WTC11 (cell line): Measurements from ENCODE around the gene TRIM13. TPM values are rescaled to one million over a fixed set of nuclear protein-coding genes. Genes with fewer than 3 reads are reported as not detected.

Experiments
- ATAC-seq: fragments of 200-7000 bp; cut with Tn5 transposase; 2 replicates; pipeline ENCODE4 v1.10.0; 2021; ENCODE audit warnings: mild to moderate bottlenecking, moderate library complexity
- CTCF ChIA-PET: fragments of 300-600 bp; sonication (Branson Sonifier 250); formaldehyde crosslinking; loops from one replicate; lab custom pipeline; 2021; ENCODE audit warnings: antibody characterized with exemption; lab: Charles Lee
- POLR2A ChIA-PET: fragments of 350-600 bp; sonication (Branson Sonifier 250); formaldehyde crosslinking; loops from one replicate; lab custom pipeline; 2021; ENCODE audit warnings: antibody characterized with exemption; lab: Charles Lee
- DNase-seq: peaks from one replicate; pipeline ENCODE4 v3.0.0; 2021; ENCODE audit warnings: low spot score
- H3K27ac Mint-ChIP-seq: 2 replicates; pipeline ENCODE4 v1.8.0; 2021; ENCODE audit warnings: mixed read lengths
- H3K27me3 Mint-ChIP-seq: 2 replicates; pipeline ENCODE4 v1.8.0; 2021; ENCODE audit warnings: low read depth, mild to moderate bottlenecking, moderate library complexity, mixed read lengths
- H3K36me3 Mint-ChIP-seq: 2 replicates; pipeline ENCODE4 v1.8.0; 2021; ENCODE audit warnings: mixed read lengths
- H3K4me1 Mint-ChIP-seq: 2 replicates; pipeline ENCODE4 v1.8.0; 2022; ENCODE audit warnings: mixed read lengths
- H3K4me3 Mint-ChIP-seq: 2 replicates; pipeline ENCODE4 v1.8.0; 2021; ENCODE audit warnings: mild to moderate bottlenecking, moderate library complexity, mixed read lengths
- H3K9me3 Mint-ChIP-seq: 2 replicates; pipeline ENCODE4 v1.8.0; 2021; ENCODE audit warnings: mixed read lengths
- AR ChIP-seq: fragments of 250-450 bp; sonication (Bioruptor Pico); IDR thresholded peaks from 2 replicates; pipeline ENCODE4 v1.9.0; 2021; ENCODE audit warnings: mild to moderate bottlenecking
- ATF1 ChIP-seq: sonication (generic); formaldehyde crosslinking; IDR thresholded peaks from 2 replicates; pipeline ENCODE4 v1.8.1; 2023; ENCODE audit warnings: mild to moderate bottlenecking, moderate library complexity, missing genetic modification reagents
- CBFB ChIP-seq: sonication (generic); formaldehyde crosslinking; IDR thresholded peaks from 2 replicates; pipeline ENCODE4 v1.8.1; 2022; ENCODE audit warnings: mild to moderate bottlenecking, low read depth, missing genetic modification reagents
- E2F4 ChIP-seq: sonication (generic); formaldehyde crosslinking; IDR thresholded peaks from 2 replicates; pipeline ENCODE4 v1.8.1; 2022; ENCODE audit warnings: low read depth, mild to moderate bottlenecking, moderate library complexity, missing genetic modification reagents, borderline replicate concordance
- FOXP4 ChIP-seq: sonication (generic); formaldehyde crosslinking; IDR thresholded peaks from 2 replicates; pipeline ENCODE4 v1.8.0; 2022; ENCODE audit warnings: mild to moderate bottlenecking, missing genetic modification reagents
- GRHL2 ChIP-seq: fragments of 250-450 bp; sonication (Bioruptor Pico); IDR thresholded peaks from 2 replicates; pipeline ENCODE4 v1.8.0; 2022; ENCODE audit warnings: mild to moderate bottlenecking, moderate library complexity; ENCODE audit not compliant: insufficient replicate concordance, severe bottlenecking
- HMGA2 ChIP-seq: fragments of 250-450 bp; sonication (Bioruptor Pico); IDR thresholded peaks from 2 replicates; pipeline ENCODE4 v1.4.0; 2021; ENCODE audit warnings: mild to moderate bottlenecking, moderate library complexity
- HMGXB4 ChIP-seq: sonication (generic); formaldehyde crosslinking; IDR thresholded peaks from 2 replicates; pipeline ENCODE4 v1.8.1; 2023; ENCODE audit warnings: mild to moderate bottlenecking, moderate library complexity, missing genetic modification reagents
- IRF2 ChIP-seq: sonication (generic); formaldehyde crosslinking; IDR thresholded peaks from 2 replicates; pipeline ENCODE4 v1.8.0; 2022; ENCODE audit warnings: low read depth, missing genetic modification reagents, borderline replicate concordance
- MYBL2 ChIP-seq: sonication (generic); formaldehyde crosslinking; IDR thresholded peaks from 2 replicates; pipeline ENCODE4 v1.8.1; 2023; ENCODE audit warnings: mild to moderate bottlenecking, moderate library complexity, missing genetic modification reagents
- NFATC4 ChIP-seq: fragments of 250-450 bp; sonication (Bioruptor Pico); IDR thresholded peaks from 2 replicates; pipeline ENCODE4 v1.9.0; 2021; ENCODE audit warnings: mild to moderate bottlenecking
- NFYB ChIP-seq: sonication (generic); formaldehyde crosslinking; conservative IDR thresholded peaks from 2 replicates; pipeline ENCODE4 v1.8.0; 2022; ENCODE audit warnings: low read depth, missing genetic modification reagents
- PREB ChIP-seq: sonication (generic); formaldehyde crosslinking; IDR thresholded peaks from 2 replicates; pipeline ENCODE4 v1.8.1; 2022; ENCODE audit warnings: mild to moderate bottlenecking, missing genetic modification reagents, moderate library complexity, borderline replicate concordance
- TP53 ChIP-seq: sonication (generic); formaldehyde crosslinking; IDR thresholded peaks from 2 replicates; pipeline ENCODE4 v1.8.1; 2023; ENCODE audit warnings: mild to moderate bottlenecking, missing genetic modification reagents
- ZBTB21 ChIP-seq: sonication (generic); formaldehyde crosslinking; IDR thresholded peaks from 2 replicates; pipeline ENCODE4 v1.8.1; 2023; ENCODE audit warnings: mild to moderate bottlenecking, missing genetic modification reagents, borderline replicate concordance
- ZNF232 ChIP-seq: sonication (generic); formaldehyde crosslinking; IDR thresholded peaks from 2 replicates; pipeline ENCODE4 v1.8.0; 2022; ENCODE audit warnings: mild to moderate bottlenecking, missing genetic modification reagents
- ZNF263 ChIP-seq: sonication (generic); formaldehyde crosslinking; IDR thresholded peaks from 2 replicates; pipeline ENCODE4 v1.8.1; 2022; ENCODE audit warnings: low read depth, mild to moderate bottlenecking, moderate library complexity, missing genetic modification reagents
- total RNA-seq: library from RNA; stranded (reverse); gene quantifications from 3 replicates; pipeline ENCODE4 v1.2.3, GENCODE V29; 2021
- TF ChIP-seq, protein P1 (sequence below): sonication (generic); formaldehyde crosslinking; IDR thresholded peaks from 2 replicates; pipeline ENCODE4 v1.8.1; 2023; ENCODE audit warnings: mild to moderate bottlenecking, missing genetic modification reagents
- TF ChIP-seq, protein P2 (sequence below): fragments of 250-450 bp; sonication (Bioruptor Pico); IDR thresholded peaks from 2 replicates; pipeline ENCODE4 v1.9.0; 2021; ENCODE audit warnings: mild to moderate bottlenecking, borderline replicate concordance

Gene TRIM13
- total RNA-seq, 1 experiment from 2014 or later: 27.5 TPM

DNA sequence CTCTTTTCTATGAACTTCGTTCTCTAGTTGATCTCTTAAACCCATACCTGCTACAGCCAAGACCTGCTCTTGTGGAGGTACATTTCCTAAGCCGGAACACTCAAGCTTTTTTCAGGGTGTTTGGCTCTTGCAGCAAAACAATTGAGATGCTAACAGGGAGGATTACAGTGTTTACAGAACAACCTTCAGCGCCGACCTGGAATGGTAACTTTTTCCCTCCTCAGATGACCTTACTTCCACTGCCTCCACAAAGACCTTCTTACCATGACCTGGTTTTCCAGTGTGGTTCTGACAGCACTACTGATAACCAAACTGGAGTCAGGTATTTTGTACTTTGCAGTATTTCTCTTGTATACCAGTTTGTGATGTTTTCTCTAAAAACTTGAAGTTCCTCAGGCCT, 18.9 kb downstream of the TRIM13 start:
- peak; percentile 87 for ATAC-seq
- Mint-ChIP-seq H3K4me1 (peaks cover 39% of the 10 kb centered on the region), H3K9me3 (peaks cover 6% of the 10 kb centered on the region; the same call in 1 of the 2 replicates), H3K36me3 (peaks cover 37% of the 10 kb centered on the region), H3K4me3 (peak overlapping the region; percentile 31), H3K27me3 (no peaks in the 10 kb centered on the region), H3K27ac (peak overlapping the region; percentile 90)
- ChIA-PET CTCF (interaction anchor here (1.6 to 2.6 kb wide), 2 partner anchors 18 to 896 kb away, joined by 4 to 13 read pairs; partner anchors contain the start of gene TRIM13), POLR2A (no interaction called here)
- no peak for TF ChIP-seq IRF2 (CRISPR knock-in tag)
- peak; percentile 66; the same call in 1 of the 2 replicates for TF ChIP-seq FOXP4 (CRISPR knock-in tag)
- TF ChIP-seq AR (CRISPR knock-in tag): no peak
- no peak for TF ChIP-seq ATF1 (CRISPR knock-in tag)
- no peak for TF ChIP-seq HMGA2 (CRISPR knock-in tag)
- 0 out of 2 replicates have a peak, but pooled peaks have one; percentile 40 for TF ChIP-seq ZBTB21 (CRISPR knock-in tag)
- no peak for DNase-seq

DNA sequence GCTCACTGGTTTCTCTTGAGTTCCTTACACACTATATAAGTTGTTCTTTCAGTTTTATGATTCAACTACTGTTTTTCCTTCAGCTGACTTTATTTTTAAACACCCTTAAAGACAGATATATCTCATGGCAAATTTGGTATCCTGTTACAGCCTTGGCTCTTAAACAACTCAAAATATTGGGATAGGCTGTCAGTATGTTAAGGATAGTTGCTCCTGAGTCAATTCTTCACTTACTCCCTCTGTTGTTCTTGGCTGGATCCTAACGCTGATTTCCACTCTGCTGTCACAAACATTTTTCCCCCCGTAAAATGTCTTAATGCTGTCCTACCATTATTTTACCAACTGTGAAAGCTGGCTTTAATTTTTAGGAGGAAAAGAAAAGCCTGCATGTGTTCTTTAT, 19.6 kb downstream of the TRIM13 start:
- Mint-ChIP-seq H3K36me3 (peaks cover 34% of the 10 kb centered on the region), H3K27me3 (no peaks in the 10 kb centered on the region), H3K4me1 (peaks cover 39% of the 10 kb centered on the region), H3K9me3 (peaks cover 6% of the 10 kb centered on the region; the same call in 1 of the 2 replicates), H3K4me3 (no peak overlapping the region), H3K27ac (peak overlapping the region; percentile 90)
- no peak for DNase-seq
- ATAC-seq: no peak
- ChIA-PET POLR2A (no interaction called here), CTCF (interaction anchor here (2.6 kb wide), 1 partner anchor 19 kb away, joined by 13 read pairs; the partner anchor contains the start of gene TRIM13)
- TF ChIP-seq, protein P1, sequence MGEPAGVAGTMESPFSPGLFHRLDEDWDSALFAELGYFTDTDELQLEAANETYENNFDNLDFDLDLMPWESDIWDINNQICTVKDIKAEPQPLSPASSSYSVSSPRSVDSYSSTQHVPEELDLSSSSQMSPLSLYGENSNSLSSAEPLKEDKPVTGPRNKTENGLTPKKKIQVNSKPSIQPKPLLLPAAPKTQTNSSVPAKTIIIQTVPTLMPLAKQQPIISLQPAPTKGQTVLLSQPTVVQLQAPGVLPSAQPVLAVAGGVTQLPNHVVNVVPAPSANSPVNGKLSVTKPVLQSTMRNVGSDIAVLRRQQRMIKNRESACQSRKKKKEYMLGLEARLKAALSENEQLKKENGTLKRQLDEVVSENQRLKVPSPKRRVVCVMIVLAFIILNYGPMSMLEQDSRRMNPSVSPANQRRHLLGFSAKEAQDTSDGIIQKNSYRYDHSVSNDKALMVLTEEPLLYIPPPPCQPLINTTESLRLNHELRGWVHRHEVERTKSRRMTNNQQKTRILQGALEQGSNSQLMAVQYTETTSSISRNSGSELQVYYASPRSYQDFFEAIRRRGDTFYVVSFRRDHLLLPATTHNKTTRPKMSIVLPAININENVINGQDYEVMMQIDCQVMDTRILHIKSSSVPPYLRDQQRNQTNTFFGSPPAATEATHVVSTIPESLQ: no peak
- TF ChIP-seq ZNF263 (CRISPR knock-in tag): no peak
- no peak for TF ChIP-seq CBFB (CRISPR knock-in tag)
- TF ChIP-seq NFATC4 (CRISPR knock-in tag): no peak
- no peak for TF ChIP-seq E2F4 (CRISPR knock-in tag)
- no peak for TF ChIP-seq PREB (CRISPR knock-in tag)
- no peak for TF ChIP-seq NFYB (CRISPR knock-in tag)
- TF ChIP-seq, protein P2, sequence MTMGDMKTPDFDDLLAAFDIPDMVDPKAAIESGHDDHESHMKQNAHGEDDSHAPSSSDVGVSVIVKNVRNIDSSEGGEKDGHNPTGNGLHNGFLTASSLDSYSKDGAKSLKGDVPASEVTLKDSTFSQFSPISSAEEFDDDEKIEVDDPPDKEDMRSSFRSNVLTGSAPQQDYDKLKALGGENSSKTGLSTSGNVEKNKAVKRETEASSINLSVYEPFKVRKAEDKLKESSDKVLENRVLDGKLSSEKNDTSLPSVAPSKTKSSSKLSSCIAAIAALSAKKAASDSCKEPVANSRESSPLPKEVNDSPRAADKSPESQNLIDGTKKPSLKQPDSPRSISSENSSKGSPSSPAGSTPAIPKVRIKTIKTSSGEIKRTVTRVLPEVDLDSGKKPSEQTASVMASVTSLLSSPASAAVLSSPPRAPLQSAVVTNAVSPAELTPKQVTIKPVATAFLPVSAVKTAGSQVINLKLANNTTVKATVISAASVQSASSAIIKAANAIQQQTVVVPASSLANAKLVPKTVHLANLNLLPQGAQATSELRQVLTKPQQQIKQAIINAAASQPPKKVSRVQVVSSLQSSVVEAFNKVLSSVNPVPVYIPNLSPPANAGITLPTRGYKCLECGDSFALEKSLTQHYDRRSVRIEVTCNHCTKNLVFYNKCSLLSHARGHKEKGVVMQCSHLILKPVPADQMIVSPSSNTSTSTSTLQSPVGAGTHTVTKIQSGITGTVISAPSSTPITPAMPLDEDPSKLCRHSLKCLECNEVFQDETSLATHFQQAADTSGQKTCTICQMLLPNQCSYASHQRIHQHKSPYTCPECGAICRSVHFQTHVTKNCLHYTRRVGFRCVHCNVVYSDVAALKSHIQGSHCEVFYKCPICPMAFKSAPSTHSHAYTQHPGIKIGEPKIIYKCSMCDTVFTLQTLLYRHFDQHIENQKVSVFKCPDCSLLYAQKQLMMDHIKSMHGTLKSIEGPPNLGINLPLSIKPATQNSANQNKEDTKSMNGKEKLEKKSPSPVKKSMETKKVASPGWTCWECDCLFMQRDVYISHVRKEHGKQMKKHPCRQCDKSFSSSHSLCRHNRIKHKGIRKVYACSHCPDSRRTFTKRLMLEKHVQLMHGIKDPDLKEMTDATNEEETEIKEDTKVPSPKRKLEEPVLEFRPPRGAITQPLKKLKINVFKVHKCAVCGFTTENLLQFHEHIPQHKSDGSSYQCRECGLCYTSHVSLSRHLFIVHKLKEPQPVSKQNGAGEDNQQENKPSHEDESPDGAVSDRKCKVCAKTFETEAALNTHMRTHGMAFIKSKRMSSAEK: no peak
- TF ChIP-seq MYBL2 (CRISPR knock-in tag): no peak
- no peak for TF ChIP-seq HMGXB4 (CRISPR knock-in tag)
- no peak for TF ChIP-seq HMGA2 (CRISPR knock-in tag)
- no peak for TF ChIP-seq ZNF232
- TF ChIP-seq TP53: no peak
- TF ChIP-seq GRHL2 (CRISPR knock-in tag): no peak
